Measurements from ENCODE around the gene CSMD2.

DNA sequence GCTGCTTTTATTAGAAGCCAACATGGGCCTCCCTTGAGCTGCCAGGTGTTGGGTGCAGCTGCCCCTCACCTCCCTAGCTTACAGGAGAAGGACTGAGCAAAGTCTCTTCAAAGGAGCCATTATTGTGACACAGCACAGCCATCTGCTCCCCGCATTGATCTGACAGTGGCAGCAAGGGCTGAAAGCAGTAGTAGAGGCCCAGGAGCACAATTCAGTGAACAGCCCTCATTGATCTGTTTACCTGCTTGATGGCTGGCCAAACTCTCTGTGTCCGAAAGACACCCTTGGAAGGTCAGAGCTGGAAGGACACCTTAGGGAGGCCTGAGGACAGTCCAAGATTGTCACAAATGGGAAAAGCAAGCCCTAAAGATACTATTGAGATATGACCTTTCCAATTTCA lies 286.6 kb downstream of the CSMD2 start:
- no peak for TF ChIP-seq POLR2A (IDR thresholded peaks at IDR 0.05; ENCODE audit: low read depth, low read length)
- no peak for TF ChIP-seq TAF1 (IDR thresholded peaks at IDR 0.05; ENCODE audit: borderline replicate concordance, low read depth, low read length)

Data from GM12892 (cell line).